ENCODE results near the gene CDC42BPG. TPM values are rescaled to one million over a fixed set of nuclear protein-coding genes. Genes with fewer than 3 reads are reported as not detected.

CDC42BPG gene
- total RNA-seq, 2 donors from 2014 or later: 0.37 to 0.71 TPM

DNA sequence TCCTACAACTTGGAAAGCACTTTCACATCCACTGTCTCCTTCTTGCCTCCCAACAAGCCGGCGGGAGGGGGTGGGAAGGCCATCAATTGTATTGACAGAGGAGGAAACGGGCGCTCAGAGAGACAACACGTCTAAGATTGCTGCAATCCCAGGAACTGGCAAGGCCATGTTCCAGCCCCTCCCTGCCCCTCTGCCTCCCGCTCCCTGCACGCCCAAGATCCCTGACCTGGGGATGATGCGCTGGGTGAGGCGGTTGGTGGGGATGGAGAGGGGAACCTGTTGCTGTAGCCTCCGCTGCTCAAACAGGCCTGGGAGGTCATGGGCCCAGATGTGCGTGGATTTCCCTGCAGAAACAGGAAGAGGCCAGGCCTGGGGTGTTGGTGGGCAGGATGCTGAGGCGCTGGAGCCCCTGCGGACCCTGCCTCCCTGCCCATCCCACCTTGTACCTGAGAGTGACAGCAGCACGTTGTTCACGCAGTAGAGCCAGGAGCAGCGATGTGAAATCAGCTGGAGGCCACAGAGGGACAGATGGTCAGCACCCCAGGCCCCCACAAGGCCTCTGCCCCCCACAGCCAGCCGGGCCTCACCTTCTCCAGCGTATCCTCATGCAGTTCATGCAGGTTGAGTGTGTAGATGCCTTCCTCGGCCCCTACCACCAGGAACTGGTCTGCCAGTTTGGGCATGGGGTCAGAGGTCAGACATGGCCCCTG is 48.3 kb downstream of the CDC42BPG start:
- no peak for ATAC-seq (replicated peaks)
- peak overlapping the region; percentile 46 for H3K27ac Mint-ChIP-seq
- H3K36me3 Mint-ChIP-seq (ENCODE audit: low read depth): peaks cover 68% of the 10 kb centered on the region
- H3K4me1 Mint-ChIP-seq: peaks cover 12% of the 10 kb centered on the region
- no peaks in the 10 kb centered on the region for H3K27me3 Mint-ChIP-seq
- H3K4me3 Mint-ChIP-seq: no peak overlapping the region
- H3K9me3 Mint-ChIP-seq: no peaks in the 10 kb centered on the region

- H3K4me3 Mint-ChIP-seq: no peak overlapping the region
- H3K4me1 Mint-ChIP-seq: peaks cover 12% of the 10 kb centered on the region
- H3K27me3 Mint-ChIP-seq: no peaks in the 10 kb centered on the region
- no peak for ATAC-seq (replicated peaks)
- peaks cover 71% of the 10 kb centered on the region for H3K36me3 Mint-ChIP-seq (ENCODE audit: low read depth)
- peak overlapping the region; percentile 29 for H3K27ac Mint-ChIP-seq
- no peaks in the 10 kb centered on the region for H3K9me3 Mint-ChIP-seq
Measured at GRCh38 chr11:64794526-64794925, 49.9 kb downstream of the CDC42BPG start.

- Mint-ChIP-seq H3K27ac (peak overlapping the region; percentile 29), H3K4me1 (peaks cover 7% of the 10 kb centered on the region), H3K27me3 (no peaks in the 10 kb centered on the region), H3K9me3 (no peaks in the 10 kb centered on the region), H3K36me3 (ENCODE audit: low read depth) (peaks cover 66% of the 10 kb centered on the region), H3K4me3 (no peak overlapping the region)
- no peak for ATAC-seq (replicated peaks)
Measured at GRCh38 chr11:64793271-64794160, 50.9 kb downstream of the CDC42BPG start.

- no peaks in the 10 kb centered on the region for H3K9me3 Mint-ChIP-seq
- H3K4me3 Mint-ChIP-seq: no peak overlapping the region
- H3K36me3 Mint-ChIP-seq (ENCODE audit: low read depth): peaks cover 56% of the 10 kb centered on the region
- peaks cover 7% of the 10 kb centered on the region for H3K4me1 Mint-ChIP-seq
- no peak for ATAC-seq (replicated peaks)
- no peak overlapping the region for H3K27ac Mint-ChIP-seq
- no peaks in the 10 kb centered on the region for H3K27me3 Mint-ChIP-seq
Measured at GRCh38 chr11:64792482-64792881, 52.0 kb downstream of the CDC42BPG start.

DNA sequence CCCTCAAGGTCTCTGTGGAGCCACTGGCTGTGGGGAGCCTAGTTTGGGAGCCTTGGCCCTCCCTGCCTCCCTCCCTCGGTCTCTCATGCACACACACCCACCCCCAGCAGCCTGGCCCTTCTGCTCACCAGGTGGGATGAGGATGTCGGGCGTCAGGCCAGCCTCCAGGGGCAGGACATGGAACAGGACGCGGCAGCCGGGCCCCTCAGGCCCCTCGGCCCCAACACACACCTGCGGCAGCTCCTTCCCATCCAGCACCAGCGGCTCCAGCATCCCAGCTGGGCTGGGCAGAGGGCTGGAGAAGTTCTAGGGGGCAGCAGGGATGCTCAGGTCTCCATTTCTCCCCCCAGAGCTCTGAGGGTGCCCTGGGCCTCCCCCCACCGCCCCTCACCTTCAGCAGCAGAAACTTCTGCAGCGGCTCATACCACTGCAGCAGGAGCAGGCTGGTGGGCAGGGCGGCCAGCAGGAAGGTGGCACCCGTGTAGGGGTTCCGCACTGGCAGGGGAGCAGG is 52.6 kb downstream of the CDC42BPG start:
- peaks cover 55% of the 10 kb centered on the region for H3K36me3 Mint-ChIP-seq (ENCODE audit: low read depth)
- H3K27ac Mint-ChIP-seq: no peak overlapping the region
- no peaks in the 10 kb centered on the region for H3K27me3 Mint-ChIP-seq
- no peak overlapping the region for H3K4me3 Mint-ChIP-seq
- no peak for ATAC-seq (replicated peaks)
- no peaks in the 10 kb centered on the region for H3K9me3 Mint-ChIP-seq
- H3K4me1 Mint-ChIP-seq: peaks cover 7% of the 10 kb centered on the region

GRCh38 chr11:64790205-64791095 is 54.0 kb downstream of the CDC42BPG start:
- Mint-ChIP-seq H3K27me3 (no peaks in the 10 kb centered on the region), H3K9me3 (no peaks in the 10 kb centered on the region), H3K36me3 (ENCODE audit: low read depth) (peaks cover 41% of the 10 kb centered on the region), H3K27ac (no peak overlapping the region), H3K4me1 (peaks cover 7% of the 10 kb centered on the region), H3K4me3 (no peak overlapping the region)
- no peak for ATAC-seq (replicated peaks)

GRCh38 chr11:64789331-64790204 is 54.9 kb downstream of the CDC42BPG start:
- Mint-ChIP-seq H3K27me3 (no peaks in the 10 kb centered on the region), H3K4me3 (no peak overlapping the region), H3K27ac (no peak overlapping the region), H3K9me3 (no peaks in the 10 kb centered on the region), H3K36me3 (ENCODE audit: low read depth) (peaks cover 32% of the 10 kb centered on the region), H3K4me1 (peaks cover 3% of the 10 kb centered on the region)
- no peak for ATAC-seq (replicated peaks)

- no peak overlapping the region for H3K4me3 Mint-ChIP-seq
- no peaks in the 10 kb centered on the region for H3K9me3 Mint-ChIP-seq
- peaks cover 23% of the 10 kb centered on the region for H3K36me3 Mint-ChIP-seq (ENCODE audit: low read depth)
- no peak overlapping the region for H3K27ac Mint-ChIP-seq
- no peaks in the 10 kb centered on the region for H3K27me3 Mint-ChIP-seq
- ATAC-seq (replicated peaks): no peak
- H3K4me1 Mint-ChIP-seq: no peaks in the 10 kb centered on the region
Measured at GRCh38 chr11:64788321-64789215, 55.9 kb downstream of the CDC42BPG start.

DNA sequence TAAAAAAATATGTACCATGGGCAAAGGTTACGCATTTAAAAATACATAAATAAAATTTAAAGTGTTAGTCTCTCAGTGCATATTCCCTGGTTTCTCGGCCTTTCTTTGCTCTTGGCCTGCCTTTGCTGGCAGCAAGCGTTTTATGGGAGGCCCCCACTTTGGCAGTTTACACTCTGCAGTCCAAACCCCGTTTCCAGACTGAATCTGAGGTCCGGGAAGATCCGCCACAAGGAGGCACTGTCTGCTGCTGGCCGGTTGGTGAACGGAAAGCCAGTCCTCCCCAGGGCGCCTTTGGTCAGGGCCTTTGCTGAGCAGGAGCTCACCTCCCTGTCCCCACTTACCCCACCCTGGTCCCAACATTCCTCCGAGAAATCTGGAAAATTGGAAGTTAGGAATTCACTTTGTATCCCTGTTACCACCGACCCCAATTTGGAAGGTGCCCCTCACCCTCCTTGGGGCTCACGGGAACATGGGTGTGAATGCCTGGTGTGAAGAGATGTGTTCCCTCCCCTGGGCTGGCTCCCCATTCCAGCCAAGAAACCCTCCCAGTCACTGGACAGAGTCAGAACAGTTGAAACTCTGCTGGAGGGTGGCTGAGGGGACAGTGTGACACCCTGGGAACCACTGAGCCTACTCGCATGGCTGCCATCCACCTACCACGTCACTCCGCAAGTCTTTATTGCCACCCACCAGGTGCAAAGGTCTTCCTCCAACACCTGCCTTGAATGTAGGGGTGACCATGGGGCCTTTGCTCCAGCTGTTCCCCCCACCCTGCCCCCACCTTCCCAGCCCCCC is 56.7 kb downstream of the CDC42BPG start:
- H3K4me1 Mint-ChIP-seq: no peaks in the 10 kb centered on the region
- peak; percentile 79 for ATAC-seq (replicated peaks)
- no peak overlapping the region for H3K4me3 Mint-ChIP-seq

GRCh38 chr11:64786308-64786707 is 58.1 kb downstream of the CDC42BPG start:
- Mint-ChIP-seq H3K36me3 (ENCODE audit: low read depth) (peaks cover 14% of the 10 kb centered on the region), H3K4me1 (no peaks in the 10 kb centered on the region), H3K27ac (no peak overlapping the region), H3K4me3 (no peak overlapping the region), H3K27me3 (no peaks in the 10 kb centered on the region), H3K9me3 (no peaks in the 10 kb centered on the region)
- no peak for ATAC-seq (replicated peaks)

More for the DNA sequence above, 56.7 kb downstream of the CDC42BPG start:
- Mint-ChIP-seq H3K9me3 (no peaks in the 10 kb centered on the region), H3K27me3 (no peaks in the 10 kb centered on the region), H3K36me3 (ENCODE audit: low read depth) (peaks cover 19% of the 10 kb centered on the region), H3K27ac (no peak overlapping the region)

DNA sequence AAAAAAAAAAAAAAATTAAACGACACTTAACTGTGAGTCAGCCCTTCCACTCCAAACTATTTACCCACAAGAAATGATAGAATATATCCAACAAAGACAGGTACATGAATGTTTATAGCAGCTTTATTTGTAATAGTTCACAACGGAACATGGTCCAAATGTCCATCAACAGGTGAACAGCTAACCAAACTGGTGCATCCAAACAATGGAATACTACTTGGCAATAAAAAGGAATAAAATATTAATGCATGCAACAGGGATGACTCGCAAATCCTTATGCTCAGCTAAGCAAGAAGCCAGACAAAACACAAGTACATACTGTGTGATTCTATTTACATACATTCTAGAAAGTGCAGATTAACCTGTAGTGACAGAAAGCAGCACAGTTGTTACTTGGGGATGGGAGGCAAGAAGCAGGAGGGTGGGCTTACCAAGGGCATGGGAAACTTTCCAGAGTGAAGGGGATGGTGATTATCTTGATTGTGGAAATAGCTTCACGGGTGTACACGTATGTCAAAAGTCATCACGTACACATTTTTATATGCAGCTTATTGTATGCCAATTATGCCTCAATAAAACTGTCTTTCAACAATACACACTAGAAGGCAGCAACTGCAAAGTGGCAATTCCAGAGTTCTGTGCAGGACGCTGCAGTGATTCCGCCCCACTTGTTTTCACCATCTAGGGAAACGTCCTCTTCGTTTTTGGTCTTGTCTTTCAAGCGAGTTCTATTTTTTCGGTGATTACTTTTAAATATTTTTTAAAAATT is 59.5 kb downstream of the CDC42BPG start:
- Mint-ChIP-seq H3K9me3 (no peaks in the 10 kb centered on the region), H3K36me3 (ENCODE audit: low read depth) (peaks cover 7% of the 10 kb centered on the region), H3K27me3 (no peaks in the 10 kb centered on the region), H3K4me1 (no peaks in the 10 kb centered on the region), H3K4me3 (no peak overlapping the region), H3K27ac (no peak overlapping the region)
- no peak for ATAC-seq (replicated peaks)
